Endothelial cell (in vitro differentiated cells): Measurements from ENCODE around the gene RMI1. TPM values are rescaled to one million over a fixed set of nuclear protein-coding genes. Genes with fewer than 3 reads are reported as not detected.

Experiments used
- DNase-seq: peaks from one replicate; pipeline ENCODE4 v3.0.0; 2021; ENCODE audit warnings: low spot score
- H3K27ac Mint-ChIP-seq: one replicate; pipeline ENCODE4 v1.8.0; 2021; ENCODE audit warnings: mixed read lengths, inconsistent platforms; ENCODE audit not compliant: unreplicated experiment
- H3K27me3 Mint-ChIP-seq: one replicate; pipeline ENCODE4 v1.8.0; 2021; ENCODE audit warnings: mild to moderate bottlenecking, moderate library complexity, mixed read lengths, inconsistent platforms; ENCODE audit not compliant: unreplicated experiment
- H3K36me3 Mint-ChIP-seq: one replicate; pipeline ENCODE4 v1.8.0; 2021; ENCODE audit warnings: mild to moderate bottlenecking, low read depth, mixed read lengths, inconsistent platforms; ENCODE audit not compliant: unreplicated experiment
- H3K4me1 Mint-ChIP-seq: one replicate; pipeline ENCODE4 v1.8.0; 2021; ENCODE audit warnings: mild to moderate bottlenecking, mixed read lengths, inconsistent platforms; ENCODE audit not compliant: unreplicated experiment
- H3K4me3 Mint-ChIP-seq: one replicate; pipeline ENCODE4 v1.8.0; 2021; ENCODE audit warnings: mild to moderate bottlenecking, mixed read lengths, inconsistent platforms; ENCODE audit not compliant: unreplicated experiment
- H3K9me3 Mint-ChIP-seq: one replicate; pipeline ENCODE4 v1.8.0; 2021; ENCODE audit warnings: mixed read lengths, inconsistent platforms; ENCODE audit not compliant: unreplicated experiment
- total RNA-seq: library from RNA; stranded (reverse); fragmentation: NEBNext Ultra II Directional; extraction: Animal tissue kit (Norgen Biotek cat#: 25700); gene quantifications from one replicate; pipeline ENCODE4 v1.2.1, GENCODE V29; 2021; ENCODE audit not compliant: unreplicated experiment
- TF ChIP-seq, protein P1 (sequence below): fragments of 200-600 bp; sonication (generic); IDR thresholded peaks from one replicate; pipeline ENCODE4 v1.5.0; 2021; ENCODE audit warnings: antibody characterized with exemption; ENCODE audit not compliant: unreplicated experiment

Gene RMI1
- total RNA-seq, 1 donor from 2014 or later = 11.5 TPM

DNA sequence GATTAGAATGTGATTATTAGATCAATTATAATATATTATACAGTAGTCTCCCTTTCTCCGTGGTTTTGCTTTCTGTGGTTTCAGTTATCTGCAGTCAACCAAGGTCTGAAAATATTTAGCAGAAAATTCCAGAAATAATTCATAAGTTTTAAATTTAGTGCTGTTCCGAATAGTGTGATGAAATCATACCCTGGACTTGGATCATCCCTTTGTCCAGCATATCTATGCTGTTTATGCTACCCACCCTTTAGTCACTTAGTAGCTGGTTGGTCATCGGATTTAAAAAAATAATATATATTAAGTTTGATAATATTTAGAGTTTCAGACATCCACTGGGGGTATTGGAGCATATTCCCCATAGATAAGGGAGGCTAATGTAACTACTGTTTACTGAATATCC lies 19.6 kb downstream of the RMI1 start:
- Mint-ChIP-seq H3K4me1 (no peaks in the 10 kb centered on the region), H3K4me3 (no peak overlapping the region), H3K27ac (no peak overlapping the region), H3K9me3 (no peaks in the 10 kb centered on the region), H3K27me3 (no peaks in the 10 kb centered on the region), H3K36me3 (peaks cover 3% of the 10 kb centered on the region)
- DNase-seq = no peak
- TF ChIP-seq, protein P1, sequence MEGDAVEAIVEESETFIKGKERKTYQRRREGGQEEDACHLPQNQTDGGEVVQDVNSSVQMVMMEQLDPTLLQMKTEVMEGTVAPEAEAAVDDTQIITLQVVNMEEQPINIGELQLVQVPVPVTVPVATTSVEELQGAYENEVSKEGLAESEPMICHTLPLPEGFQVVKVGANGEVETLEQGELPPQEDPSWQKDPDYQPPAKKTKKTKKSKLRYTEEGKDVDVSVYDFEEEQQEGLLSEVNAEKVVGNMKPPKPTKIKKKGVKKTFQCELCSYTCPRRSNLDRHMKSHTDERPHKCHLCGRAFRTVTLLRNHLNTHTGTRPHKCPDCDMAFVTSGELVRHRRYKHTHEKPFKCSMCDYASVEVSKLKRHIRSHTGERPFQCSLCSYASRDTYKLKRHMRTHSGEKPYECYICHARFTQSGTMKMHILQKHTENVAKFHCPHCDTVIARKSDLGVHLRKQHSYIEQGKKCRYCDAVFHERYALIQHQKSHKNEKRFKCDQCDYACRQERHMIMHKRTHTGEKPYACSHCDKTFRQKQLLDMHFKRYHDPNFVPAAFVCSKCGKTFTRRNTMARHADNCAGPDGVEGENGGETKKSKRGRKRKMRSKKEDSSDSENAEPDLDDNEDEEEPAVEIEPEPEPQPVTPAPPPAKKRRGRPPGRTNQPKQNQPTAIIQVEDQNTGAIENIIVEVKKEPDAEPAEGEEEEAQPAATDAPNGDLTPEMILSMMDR = no peak

DNA sequence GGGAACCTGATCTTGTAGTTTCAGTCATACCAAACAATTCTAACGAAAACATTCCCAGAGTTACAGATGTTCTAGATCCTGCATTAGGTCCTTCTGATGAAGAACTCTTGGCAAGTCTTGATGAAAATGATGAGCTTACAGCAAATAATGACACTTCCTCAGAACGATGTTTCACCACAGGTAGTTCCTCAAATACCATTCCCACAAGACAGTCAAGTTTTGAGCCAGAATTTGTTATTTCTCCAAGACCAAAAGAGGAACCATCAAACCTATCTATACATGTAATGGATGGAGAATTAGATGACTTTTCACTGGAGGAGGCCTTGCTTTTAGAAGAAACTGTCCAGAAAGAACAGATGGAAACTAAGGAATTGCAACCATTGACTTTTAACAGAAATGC lies 21.0 kb downstream of the RMI1 start:
- Mint-ChIP-seq H3K4me3 (no peak overlapping the region), H3K36me3 (peaks cover 1% of the 10 kb centered on the region), H3K27me3 (no peaks in the 10 kb centered on the region), H3K4me1 (no peaks in the 10 kb centered on the region), H3K9me3 (no peaks in the 10 kb centered on the region), H3K27ac (no peak overlapping the region)
- no peak for DNase-seq
- TF ChIP-seq, protein P1 = no peak

DNA sequence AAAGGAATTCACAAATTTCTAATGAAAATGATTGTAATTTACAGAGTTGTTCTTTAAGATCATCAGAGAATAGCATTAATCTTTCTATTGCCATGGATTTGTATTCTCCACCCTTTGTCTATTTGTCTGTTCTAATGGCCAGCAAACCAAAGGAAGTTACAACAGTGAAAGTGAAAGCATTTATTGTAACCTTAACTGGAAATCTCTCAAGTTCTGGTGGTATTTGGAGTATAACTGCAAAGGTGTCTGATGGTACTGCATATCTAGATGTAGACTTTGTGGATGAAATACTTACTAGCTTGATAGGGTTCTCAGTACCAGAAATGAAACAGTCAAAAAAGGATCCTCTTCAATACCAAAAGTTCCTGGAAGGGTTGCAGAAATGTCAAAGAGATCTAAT lies 21.7 kb downstream of the RMI1 start:
- TF ChIP-seq, protein P1 = no peak
- Mint-ChIP-seq H3K27me3 (no peaks in the 10 kb centered on the region), H3K4me1 (no peaks in the 10 kb centered on the region), H3K36me3 (no peaks in the 10 kb centered on the region), H3K27ac (no peak overlapping the region), H3K9me3 (no peaks in the 10 kb centered on the region), H3K4me3 (no peak overlapping the region)
- no peak for DNase-seq

DNA sequence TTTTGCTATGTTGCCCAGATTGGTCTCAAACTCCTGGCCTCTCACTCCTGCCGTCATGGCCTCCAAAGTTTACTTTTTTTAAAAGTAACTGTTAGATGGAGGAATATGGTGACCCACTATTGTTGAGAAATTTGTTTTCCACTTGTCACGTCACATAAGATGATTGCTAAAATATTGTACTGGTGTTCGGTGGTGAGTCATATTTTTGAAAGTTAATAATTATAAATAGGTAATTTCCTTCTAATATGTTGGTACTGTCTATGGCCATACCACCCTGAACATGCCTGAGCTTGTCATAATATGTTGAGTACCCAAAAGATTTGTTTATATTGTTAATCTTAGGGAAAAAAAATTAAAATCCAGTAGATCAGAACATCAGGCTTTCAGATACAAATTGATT lies 22.6 kb downstream of the RMI1 start:
- no peaks in the 10 kb centered on the region for H3K9me3 Mint-ChIP-seq
- no peak overlapping the region for H3K27ac Mint-ChIP-seq
- no peaks in the 10 kb centered on the region for H3K27me3 Mint-ChIP-seq
- DNase-seq = no peak
- no peak overlapping the region for H3K4me3 Mint-ChIP-seq
- H3K4me1 Mint-ChIP-seq = no peaks in the 10 kb centered on the region
- no peaks in the 10 kb centered on the region for H3K36me3 Mint-ChIP-seq
- TF ChIP-seq, protein P1 = no peak

DNA sequence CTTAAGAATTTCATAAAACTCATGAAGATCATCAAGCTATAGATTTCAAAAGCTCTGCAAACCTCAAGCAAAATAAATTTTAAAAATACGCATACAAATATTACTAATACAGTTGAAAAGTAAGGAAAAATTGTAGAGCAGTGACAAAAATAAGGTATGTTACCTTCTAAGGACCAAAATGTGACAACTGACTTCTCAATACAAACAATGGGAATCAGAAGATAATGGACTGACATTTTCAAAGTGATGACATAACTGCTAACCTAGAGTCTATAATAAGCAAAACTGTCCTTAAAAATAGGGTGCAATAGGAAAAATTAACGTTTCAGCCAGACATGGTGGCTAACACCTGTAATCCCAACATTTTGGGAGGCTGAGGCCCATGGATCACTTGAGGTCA lies 27.1 kb downstream of the RMI1 start:
- no peaks in the 10 kb centered on the region for H3K4me1 Mint-ChIP-seq
- no peaks in the 10 kb centered on the region for H3K36me3 Mint-ChIP-seq
- no peak overlapping the region for H3K27ac Mint-ChIP-seq
- DNase-seq = no peak
- H3K9me3 Mint-ChIP-seq = no peaks in the 10 kb centered on the region
- TF ChIP-seq, protein P1 = no peak
- no peaks in the 10 kb centered on the region for H3K27me3 Mint-ChIP-seq
- no peak overlapping the region for H3K4me3 Mint-ChIP-seq
